M059J (cell line): ENCODE results near the gene LSAMP. TPM values are rescaled to one million over a fixed set of nuclear protein-coding genes. Genes with fewer than 3 reads are reported as not detected.
"Not testable (repeated sequence)": the region's sequence is repeated elsewhere in the genome, so short reads cannot be mapped to it uniquely, and the experiment has no call there.

ENCODE experiments used
- DNase-seq: peaks from one replicate; pipeline ENCODE4 v3.0.0-alpha.2; 2012; ENCODE audit warnings: low read depth
- total RNA-seq: library from RNA; depleted of rRNA; stranded (reverse); fragments of >200 nt; shearing (Covaris generic); gene quantifications from 2 replicates; pipeline ENCODE4 v1.2.3, GENCODE V29; 2014

The LSAMP gene
- total RNA-seq, 1 experiment from 2014 or later = 0.25 TPM

DNA sequence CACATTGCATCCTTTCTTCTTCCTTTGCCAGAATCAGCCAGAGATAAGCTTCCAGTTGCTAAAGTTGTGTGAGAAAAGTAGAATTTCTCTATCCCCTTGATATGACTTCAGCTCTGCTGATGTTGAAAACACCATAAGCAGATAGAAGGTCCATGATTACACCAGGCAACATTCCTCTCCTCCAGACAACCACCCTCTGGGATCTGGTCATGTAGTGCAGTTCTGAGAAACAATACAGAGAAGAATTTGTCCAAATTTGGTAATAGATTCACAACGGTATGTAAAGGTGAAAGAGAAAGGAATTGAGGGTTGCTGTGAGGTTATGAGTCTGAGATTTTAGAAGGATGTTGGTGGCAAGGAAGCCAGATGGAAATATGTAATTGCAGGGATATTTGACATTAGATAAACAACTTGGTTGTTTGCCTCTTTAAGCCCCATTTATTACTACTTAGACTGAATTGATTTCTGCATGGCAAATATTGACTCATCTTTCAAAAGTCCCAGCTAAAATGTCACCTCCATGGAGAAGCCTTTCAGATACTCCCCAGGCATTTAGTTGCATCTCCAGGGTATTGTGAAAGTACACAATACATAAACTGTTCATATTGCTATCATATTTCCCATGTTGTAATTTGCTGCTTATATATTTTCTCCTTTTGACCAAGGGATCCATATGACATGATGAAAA lies 687.1 kb downstream of the LSAMP start:
- no peak for DNase-seq

- not testable (repeated sequence) for DNase-seq
These were observed 692.3 kb downstream of the LSAMP start for GRCh38 chr3:115752978-115753377.
